ENCODE data around the gene FCHO2.

DNA sequence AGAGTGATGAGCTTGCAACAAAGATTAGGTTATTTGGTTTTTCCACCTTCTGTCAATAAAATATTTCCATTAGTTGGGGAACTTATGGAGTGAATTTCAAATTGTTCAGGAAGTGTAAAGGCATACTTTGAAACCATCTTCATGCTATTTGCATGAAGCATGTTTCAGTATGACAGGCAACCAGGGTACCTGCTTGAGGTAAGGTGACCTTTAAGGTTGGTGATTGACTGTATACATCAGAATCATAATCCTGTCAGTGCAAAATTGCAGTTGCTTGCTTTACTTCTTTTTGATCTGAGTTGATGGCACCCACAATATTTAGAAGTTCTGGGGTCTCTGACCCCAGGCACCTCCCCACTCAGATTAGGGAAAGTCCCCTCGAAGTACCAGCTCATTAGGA, 138.6 kb downstream of the FCHO2 start:
- TF ChIP-seq, protein P1, sequence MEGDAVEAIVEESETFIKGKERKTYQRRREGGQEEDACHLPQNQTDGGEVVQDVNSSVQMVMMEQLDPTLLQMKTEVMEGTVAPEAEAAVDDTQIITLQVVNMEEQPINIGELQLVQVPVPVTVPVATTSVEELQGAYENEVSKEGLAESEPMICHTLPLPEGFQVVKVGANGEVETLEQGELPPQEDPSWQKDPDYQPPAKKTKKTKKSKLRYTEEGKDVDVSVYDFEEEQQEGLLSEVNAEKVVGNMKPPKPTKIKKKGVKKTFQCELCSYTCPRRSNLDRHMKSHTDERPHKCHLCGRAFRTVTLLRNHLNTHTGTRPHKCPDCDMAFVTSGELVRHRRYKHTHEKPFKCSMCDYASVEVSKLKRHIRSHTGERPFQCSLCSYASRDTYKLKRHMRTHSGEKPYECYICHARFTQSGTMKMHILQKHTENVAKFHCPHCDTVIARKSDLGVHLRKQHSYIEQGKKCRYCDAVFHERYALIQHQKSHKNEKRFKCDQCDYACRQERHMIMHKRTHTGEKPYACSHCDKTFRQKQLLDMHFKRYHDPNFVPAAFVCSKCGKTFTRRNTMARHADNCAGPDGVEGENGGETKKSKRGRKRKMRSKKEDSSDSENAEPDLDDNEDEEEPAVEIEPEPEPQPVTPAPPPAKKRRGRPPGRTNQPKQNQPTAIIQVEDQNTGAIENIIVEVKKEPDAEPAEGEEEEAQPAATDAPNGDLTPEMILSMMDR (IDR thresholded peaks at IDR 0.05) = no peak
- TF ChIP-seq POLR2A (IDR thresholded peaks at IDR 0.05) = no peak

All from thyroid gland (tissue), 4 donors.